PC-9 (cell line): ENCODE measurements around the gene RNASE8.

ENCODE experiments used
- EZH2 ChIP-seq: fragments of 200-600 bp; sonication (generic); IDR thresholded peaks from 2 replicates; pipeline ENCODE4 v1.8.0; 2017; ENCODE audit warnings: antibody characterized with exemption, low read depth
- TF ChIP-seq, protein P1 (sequence below): fragments of 200-600 bp; sonication (generic); conservative IDR thresholded peaks from 2 replicates; pipeline ENCODE4 v1.6.1; 2017; ENCODE audit warnings: mixed run types, antibody characterized with exemption, mild to moderate bottlenecking, moderate library complexity

DNA sequence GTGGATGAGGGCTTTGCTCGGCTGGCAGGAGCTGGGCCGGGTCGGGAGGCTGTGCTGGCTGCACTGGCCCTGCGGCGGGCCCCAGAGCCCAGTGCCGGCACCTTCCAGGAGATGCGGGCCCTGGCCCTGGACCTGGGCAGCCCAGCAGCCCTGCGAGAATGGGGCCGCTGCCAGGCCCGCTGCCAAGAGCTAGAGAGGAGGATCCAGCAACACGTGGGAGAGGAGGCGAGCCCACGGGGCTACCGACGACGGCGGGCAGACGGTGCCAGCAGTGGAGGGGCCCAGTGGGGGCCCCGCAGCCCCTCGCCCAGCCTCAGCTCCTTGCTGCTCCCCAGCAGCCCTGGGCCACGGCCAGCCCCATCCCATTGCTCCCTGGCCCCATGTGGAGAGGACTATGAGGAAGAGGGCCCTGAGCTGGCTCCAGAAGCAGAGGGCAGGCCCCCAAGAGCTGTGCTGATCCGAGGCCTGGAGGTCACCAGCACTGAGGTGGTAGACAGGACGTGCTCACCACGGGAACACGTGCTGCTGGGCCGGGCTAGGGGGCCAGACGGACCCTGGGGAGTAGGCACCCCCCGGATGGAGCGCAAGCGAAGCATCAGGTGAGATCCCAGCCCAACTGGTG, 24.0 kb downstream of the RNASE8 start:
- TF ChIP-seq EZH2, result no peak
- TF ChIP-seq, protein P1, sequence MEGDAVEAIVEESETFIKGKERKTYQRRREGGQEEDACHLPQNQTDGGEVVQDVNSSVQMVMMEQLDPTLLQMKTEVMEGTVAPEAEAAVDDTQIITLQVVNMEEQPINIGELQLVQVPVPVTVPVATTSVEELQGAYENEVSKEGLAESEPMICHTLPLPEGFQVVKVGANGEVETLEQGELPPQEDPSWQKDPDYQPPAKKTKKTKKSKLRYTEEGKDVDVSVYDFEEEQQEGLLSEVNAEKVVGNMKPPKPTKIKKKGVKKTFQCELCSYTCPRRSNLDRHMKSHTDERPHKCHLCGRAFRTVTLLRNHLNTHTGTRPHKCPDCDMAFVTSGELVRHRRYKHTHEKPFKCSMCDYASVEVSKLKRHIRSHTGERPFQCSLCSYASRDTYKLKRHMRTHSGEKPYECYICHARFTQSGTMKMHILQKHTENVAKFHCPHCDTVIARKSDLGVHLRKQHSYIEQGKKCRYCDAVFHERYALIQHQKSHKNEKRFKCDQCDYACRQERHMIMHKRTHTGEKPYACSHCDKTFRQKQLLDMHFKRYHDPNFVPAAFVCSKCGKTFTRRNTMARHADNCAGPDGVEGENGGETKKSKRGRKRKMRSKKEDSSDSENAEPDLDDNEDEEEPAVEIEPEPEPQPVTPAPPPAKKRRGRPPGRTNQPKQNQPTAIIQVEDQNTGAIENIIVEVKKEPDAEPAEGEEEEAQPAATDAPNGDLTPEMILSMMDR, result no peak
